Endodermal cell (in vitro differentiated cells): Measurements from ENCODE around the gene PTP4A2. TPM values are rescaled to one million over a fixed set of nuclear protein-coding genes. Genes with fewer than 3 reads are reported as not detected.
"Not testable (repeated sequence)": the region's sequence is repeated elsewhere in the genome, so short reads cannot be mapped to it uniquely, and the experiment has no call there.

ENCODE experiments used
- DNase-seq: peaks from one replicate; pipeline ENCODE4 v3.0.0-alpha.2; 2017
- H3K27ac ChIP-seq: 2 replicates; pipeline ENCODE4 v1.5.1; 2013; ENCODE audit warnings: mild to moderate bottlenecking, low read depth, low read length, moderate library complexity
- H3K27me3 ChIP-seq: 2 replicates; pipeline ENCODE4 v1.6.1; 2013; ENCODE audit warnings: mild to moderate bottlenecking, low read length, moderate library complexity; ENCODE audit not compliant: insufficient read depth, control insufficient read depth, poor library complexity, severe bottlenecking
- H3K36me3 ChIP-seq: 2 replicates; pipeline ENCODE4 v1.7.0; 2013; ENCODE audit warnings: mild to moderate bottlenecking, low read length, moderate library complexity; ENCODE audit not compliant: control insufficient read depth, insufficient read depth
- H3K4me1 ChIP-seq: one replicate; pipeline ENCODE4 v1.7.0; 2013; ENCODE audit warnings: low read length; ENCODE audit not compliant: control insufficient read depth, insufficient read depth
- H3K4me3 ChIP-seq: 2 replicates; pipeline ENCODE4 v1.5.1; 2013; ENCODE audit warnings: mild to moderate bottlenecking, low read length, moderate library complexity
- H3K9ac ChIP-seq: 2 replicates; pipeline ENCODE4 v1.6.1; 2013; ENCODE audit warnings: mild to moderate bottlenecking, low read length, moderate library complexity; ENCODE audit not compliant: poor library complexity, severe bottlenecking; ENCODE audit errors: extremely low read depth
- H3K9me3 ChIP-seq: 2 replicates; pipeline ENCODE4 v1.6.1; 2013; ENCODE audit warnings: mild to moderate bottlenecking, low read length, moderate library complexity; ENCODE audit not compliant: control insufficient read depth
- H3K27ac Mint-ChIP-seq: 2 replicates; pipeline ENCODE4 v1.8.0; 2020; ENCODE audit warnings: mixed read lengths
- H3K27me3 Mint-ChIP-seq: 2 replicates; pipeline ENCODE4 v1.8.0; 2021; ENCODE audit warnings: mild to moderate bottlenecking, mixed read lengths; ENCODE audit not compliant: insufficient read depth
- H3K36me3 Mint-ChIP-seq: 2 replicates; pipeline ENCODE4 v1.8.0; 2020; ENCODE audit warnings: low read depth, mixed read lengths
- H3K4me1 Mint-ChIP-seq: 2 replicates; pipeline ENCODE4 v1.8.0; 2020; ENCODE audit warnings: mixed read lengths
- H3K4me3 Mint-ChIP-seq: 2 replicates; pipeline ENCODE4 v1.8.0; 2020; ENCODE audit warnings: mild to moderate bottlenecking, moderate library complexity, mixed read lengths
- H3K9me3 Mint-ChIP-seq: 2 replicates; pipeline ENCODE4 v1.8.0; 2020; ENCODE audit warnings: mild to moderate bottlenecking, mixed read lengths
- CTCF ChIP-seq: fragments of 200-600 bp; sonication (generic); conservative IDR thresholded peaks from 2 replicates; pipeline ENCODE4 v1.5.0; 2021; ENCODE audit warnings: antibody characterized with exemption, mild to moderate bottlenecking
- WGBS, 2 experiments: methylation state at CpG; one replicate each; pipeline versions ENCODE4 v1.1.5 to v1.1.7; 2013; ENCODE audit warnings: missing lambda C conversion rate in 2 of 2, mixed read lengths in 1 of 2; ENCODE audit not compliant: insufficient coverage in 1 of 2, insufficient read length in 1 of 2; 5-methylcytosine and 5-hydroxymethylcytosine counted together
- total RNA-seq, 2 donors: library from RNA; stranded (reverse); fragmentation: NEBNext Ultra II Directional in 1 of 2; extraction: Animal tissue kit (Norgen Biotek cat#: 25700) in 1 of 2; gene quantifications; 2 replicates in 1 of 2; 3 replicates in 1 of 2; pipeline ENCODE4 v1.2.1, GENCODE V29; 2021

The PTP4A2 gene
- total RNA-seq, 2 donors from 2014 or later: 211 TPM

- H3K27ac ChIP-seq: peak overlapping the region; percentile 80
- WGBS, 2 experiments: 55 to 70% methylated on average over 2 to 3 of the region's 3 CpGs
- TF ChIP-seq CTCF: no peak
- Mint-ChIP-seq H3K9me3 (no peaks in the 10 kb centered on the region), H3K36me3 (no peaks in the 10 kb centered on the region), H3K27ac (peak overlapping the region; percentile 97), H3K27me3 (no peaks in the 10 kb centered on the region), H3K4me3 (peak overlapping the region; percentile 60), H3K4me1 (peaks cover 26% of the 10 kb centered on the region)
- no peak for DNase-seq
- H3K4me3 ChIP-seq: peak overlapping the region; percentile 64
- no peaks in the 10 kb centered on the region for H3K36me3 ChIP-seq
- no peaks in the 10 kb centered on the region for H3K27me3 ChIP-seq
- H3K9me3 ChIP-seq: no peaks in the 10 kb centered on the region
- peak overlapping the region; percentile 91 for H3K9ac ChIP-seq
- peaks cover 17% of the 10 kb centered on the region for H3K4me1 ChIP-seq
Observed at GRCh38 chr1:31943546-31944184, 5.5 kb upstream of the PTP4A2 start.

GRCh38 chr1:31942061-31942460 is 3.9 kb upstream of the PTP4A2 start:
- H3K4me1 Mint-ChIP-seq: peaks cover 26% of the 10 kb centered on the region

GRCh38 chr1:31939484-31940329 is 1.5 kb upstream of the PTP4A2 start:
- Histone ChIP-seq H3K4me3 (no peak overlapping the region), H3K27ac (no peak overlapping the region), H3K9me3 (no peaks in the 10 kb centered on the region), H3K27me3 (no peaks in the 10 kb centered on the region), H3K9ac (no peak overlapping the region), H3K36me3 (no peaks in the 10 kb centered on the region), H3K4me1 (peaks cover 20% of the 10 kb centered on the region)
- peak; percentile 69 for TF ChIP-seq CTCF
- Mint-ChIP-seq H3K27ac (peak overlapping the region; percentile 76), H3K4me1 (peaks cover 44% of the 10 kb centered on the region), H3K4me3 (no peak overlapping the region), H3K27me3 (no peaks in the 10 kb centered on the region), H3K36me3 (no peaks in the 10 kb centered on the region), H3K9me3 (no peaks in the 10 kb centered on the region)
- DNase-seq: peak; percentile 84
- WGBS, 2 experiments: 88 to 90% methylated on average over 10 to 16 of the region's 16 CpGs

More at GRCh38 chr1:31942061-31942460, 3.9 kb upstream of the PTP4A2 start:
- peak overlapping the region; percentile 80 for H3K27ac Mint-ChIP-seq
- DNase-seq, H3K4me3 ChIP-seq, H3K36me3 Mint-ChIP-seq, H3K36me3 ChIP-seq, H3K27me3 ChIP-seq, H3K9me3 Mint-ChIP-seq, H3K9ac ChIP-seq, H3K27me3 Mint-ChIP-seq, H3K27ac ChIP-seq, H3K9me3 ChIP-seq, H3K4me3 Mint-ChIP-seq: not testable (repeated sequence)
- H3K4me1 ChIP-seq: peaks cover 17% of the 10 kb centered on the region
- WGBS, 2 experiments: 71 to 88% methylated on average over 7 to 8 of the region's 8 CpGs
